Keratinocyte (primary cell): ENCODE results near the gene CFAP57. TPM values are rescaled to one million over a fixed set of nuclear protein-coding genes. Genes with fewer than 3 reads are reported as not detected.

Source experiments
- DNase-seq: peaks from one replicate; pipeline ENCODE4 v3.0.0-alpha.2; 2011; ENCODE audit warnings: low read depth, missing footprints, low spot score
- FAIRE-seq: peaks from 2 replicates; lab custom pipeline; 2011; peaks lifted over from hg19 to GRCh38; lab: Jason Lieb, UNC
- H2AFZ ChIP-seq: 2 replicates; pipeline ENCODE4 v1.6.0; 2012; ENCODE audit warnings: low read length, control low read depth, inconsistent platforms; ENCODE audit not compliant: control insufficient read depth
- H3K27ac ChIP-seq: 2 replicates; pipeline ENCODE4 v1.5.1; 2011; ENCODE audit warnings: low read length; ENCODE audit not compliant: control insufficient read depth, insufficient read depth
- H3K27me3 ChIP-seq: 3 replicates; pipeline ENCODE4 v1.6.0; 2011; ENCODE audit warnings: low read length; ENCODE audit not compliant: control insufficient read depth, insufficient read depth; ENCODE audit errors: extremely low read depth
- H3K36me3 ChIP-seq, 2 experiments: 2 replicates in 1 of 2; 3 replicates in 1 of 2; pipeline ENCODE4 v1.5.1; 2011; ENCODE audit warnings: low read length in 2 of 2, mild to moderate bottlenecking in 1 of 2; ENCODE audit not compliant: control insufficient read depth in 2 of 2, insufficient read depth in 2 of 2; ENCODE audit errors: extremely low read depth in 1 of 2
- H3K4me1 ChIP-seq: 3 replicates; pipeline ENCODE4 v1.5.1; 2011; ENCODE audit warnings: low read length; ENCODE audit not compliant: control insufficient read depth, insufficient read depth; ENCODE audit errors: extremely low read depth
- H3K4me2 ChIP-seq: 3 replicates; pipeline ENCODE4 v1.6.0; 2011; ENCODE audit warnings: low read depth, low read length; ENCODE audit not compliant: control insufficient read depth, insufficient read depth; ENCODE audit errors: extremely low read depth
- H3K4me3 ChIP-seq, 3 experiments: fragments of 200-600 bp in 1 of 3; sonication (generic) in 1 of 3; 2 replicates in 2 of 3; 3 replicates in 1 of 3; pipeline ENCODE4 v1.5.1; 2011 to 2016; ENCODE audit warnings: low read length in 3 of 3, mild to moderate bottlenecking in 3 of 3, control low read depth in 2 of 3, inconsistent platforms in 1 of 3, low read depth in 1 of 3, mixed read lengths in 1 of 3, mixed run types in 1 of 3, moderate library complexity in 1 of 3; ENCODE audit not compliant: control insufficient read depth in 2 of 3, insufficient read depth in 2 of 3; ENCODE audit errors: extremely low read depth in 1 of 3
- H3K79me2 ChIP-seq: 2 replicates; pipeline ENCODE4 v1.6.0; 2012; ENCODE audit warnings: low read length; ENCODE audit not compliant: control insufficient read depth, insufficient read depth
- H3K9ac ChIP-seq: 3 replicates; pipeline ENCODE4 v1.6.0; 2011; ENCODE audit warnings: low read length; ENCODE audit not compliant: control insufficient read depth, insufficient read depth; ENCODE audit errors: extremely low read depth
- H3K9me1 ChIP-seq: 3 replicates; pipeline ENCODE4 v1.6.0; 2011; ENCODE audit warnings: low read length; ENCODE audit not compliant: control insufficient read depth, insufficient read depth; ENCODE audit errors: extremely low read depth
- H3K9me3 ChIP-seq: 2 replicates; pipeline ENCODE4 v1.5.1; 2012; ENCODE audit warnings: low read depth, low read length; ENCODE audit not compliant: control insufficient read depth
- H4K20me1 ChIP-seq: 3 replicates; pipeline ENCODE4 v1.6.0; 2011; ENCODE audit warnings: low read length; ENCODE audit not compliant: control insufficient read depth, insufficient read depth; ENCODE audit errors: extremely low read depth
- CTCF ChIP-seq, 3 experiments: IDR thresholded peaks in 1 of 3; conservative IDR thresholded peaks in 1 of 3; optimal IDR thresholded peaks in 1 of 3; 2 replicates in 2 of 3; 3 replicates in 1 of 3; pipeline versions ENCODE3 to v1.5.1; 2011; ENCODE audit warnings: low read length in 3 of 3, mild to moderate bottlenecking in 3 of 3, moderate library complexity in 2 of 3, control low read depth in 1 of 3, inconsistent platforms in 1 of 3; ENCODE audit not compliant: insufficient read depth in 2 of 3; ENCODE audit errors: extremely low read depth in 1 of 3
- EZH2 ChIP-seq: IDR thresholded peaks from one replicate; pipeline ENCODE4 v1.6.1; 2012; ENCODE audit warnings: inconsistent platforms, mild to moderate bottlenecking, low read length, moderate library complexity
- dilution Hi-C: fragments of 300-500 bp; cut with MboI; formaldehyde crosslinking; loops from one replicate; pipeline ENCODE4 v1.7.0; 2020; ENCODE audit warnings: low sequenced_read_pairs; ENCODE audit not compliant: extremely low pct_ligation_motif_present
- polyA plus RNA-seq, 5 experiments: library from polyadenylated mRNA; depleted of rRNA in 3 of 5; stranded (reverse) in 3 of 5; stranded (forward) in 1 of 5; unstranded in 1 of 5; fragments of >200 nt; gene quantifications; 1 replicate in 1 of 5; 2 replicates in 3 of 5; 3 replicates in 1 of 5; pipeline versions ENCODE4 v1.2.1 to v1.2.3, GENCODE V29; 2011 to 2012; ENCODE audit warnings: missing spikeins in 2 of 5, low read depth in 1 of 5, low replicate concordance in 1 of 5

The CFAP57 gene
- polyA plus RNA-seq, 1 donor (not counting 4 experiments of a cell fraction or from before 2014, with no cell fraction given) = 0.39 TPM

- TF ChIP-seq EZH2 (no peak), CTCF (optimal IDR thresholded peaks at IDR 0.05 in 1 of 3, IDR thresholded peaks at IDR 0.05 in 1 of 3, conservative IDR thresholded peaks at IDR 0.05 in 1 of 3; ENCODE audit: extremely low read depth in 1 of 3, insufficient read depth in 2 of 3, low read length in 3 of 3) (no peak)
- peak overlapping the region; percentile 78 for H3K4me2 ChIP-seq
- no peaks in the 10 kb centered on the region for H4K20me1 ChIP-seq
- H3K9ac ChIP-seq = peak overlapping the region; percentile 57
- H3K4me1 ChIP-seq = peaks cover 19% of the 10 kb centered on the region
- H3K79me2 ChIP-seq = no peaks in the 10 kb centered on the region
- dilution Hi-C loops = no loop called here
- DNase-seq (no peak), FAIRE-seq (peak; percentile 5)
- H2AFZ ChIP-seq = peak overlapping the region; percentile 84
- H3K36me3 ChIP-seq = no peaks in the 10 kb centered on the region
- H3K9me1 ChIP-seq = no peaks in the 10 kb centered on the region
- H3K9me3 ChIP-seq = no peaks in the 10 kb centered on the region
- H3K4me3 ChIP-seq = peak overlapping the region; percentile 27 to 73 (median 47)
- H3K27me3 ChIP-seq = no peaks in the 10 kb centered on the region
- no peak overlapping the region for H3K27ac ChIP-seq
These were observed 24.4 kb upstream of the CFAP57 start for GRCh38 chr1:43147625-43148327.

GRCh38 chr1:43149889-43150288 is 22.2 kb upstream of the CFAP57 start:
- Histone ChIP-seq H3K4me1 (peaks cover 22% of the 10 kb centered on the region), H3K36me3 (no peaks in the 10 kb centered on the region), H3K9me3 (no peaks in the 10 kb centered on the region), H3K4me3 (no peak overlapping the region), H3K79me2 (no peaks in the 10 kb centered on the region), H3K27ac (no peak overlapping the region), H3K9ac (no peak overlapping the region), H3K9me1 (no peaks in the 10 kb centered on the region), H3K4me2 (no peak overlapping the region), H4K20me1 (no peaks in the 10 kb centered on the region), H3K27me3 (no peaks in the 10 kb centered on the region), H2AFZ (no peak overlapping the region)
- DNase-seq (no peak), FAIRE-seq (no peak)
- dilution Hi-C loops = no loop called here
- TF ChIP-seq CTCF (optimal IDR thresholded peaks at IDR 0.05 in 1 of 3, IDR thresholded peaks at IDR 0.05 in 1 of 3, conservative IDR thresholded peaks at IDR 0.05 in 1 of 3; ENCODE audit: extremely low read depth in 1 of 3, insufficient read depth in 2 of 3, low read length in 3 of 3) (no peak), EZH2 (no peak)
